GM23338 (cell line): ENCODE measurements around the gene SORCS2. TPM values are rescaled to one million over a fixed set of nuclear protein-coding genes. Genes with fewer than 3 reads are reported as not detected.

Experiments
- ATAC-seq: fragments of 200-7000 bp; cut with Tn5 transposase; 3 replicates; pipeline ENCODE4 v1.9.1; 2020
- DNase-seq: peaks from one replicate; pipeline ENCODE4 v3.0.0-alpha.2; 2015; ENCODE audit warnings: low spot score
- H2AFZ ChIP-seq: fragments of 200-600 bp; sonication (generic); 2 replicates; pipeline ENCODE4 v1.8.0; 2016; ENCODE audit warnings: antibody characterized with exemption, mild to moderate bottlenecking, moderate library complexity
- H3F3A ChIP-seq: fragments of 200-600 bp; sonication (generic); replicated peaks from 2 replicates; pipeline ENCODE4 v1.8.0; 2017; ENCODE audit warnings: antibody characterized with exemption, mixed run types, low read depth
- H3K27ac ChIP-seq: fragments of 200-600 bp; sonication (generic); 2 replicates; pipeline ENCODE4 v1.6.1; 2016; ENCODE audit warnings: low read depth
- H3K27me3 ChIP-seq: fragments of 200-600 bp; sonication (generic); 2 replicates; pipeline ENCODE4 v1.8.0; 2016; ENCODE audit warnings: mild to moderate bottlenecking, mixed run types, moderate library complexity; ENCODE audit not compliant: insufficient read depth
- H3K36me3 ChIP-seq: fragments of 200-600 bp; sonication (generic); 2 replicates; pipeline ENCODE4 v1.8.0; 2016; ENCODE audit warnings: mild to moderate bottlenecking; ENCODE audit not compliant: insufficient read depth
- H3K4me1 ChIP-seq: fragments of 200-600 bp; sonication (generic); 2 replicates; pipeline ENCODE4 v1.8.0; 2016; ENCODE audit warnings: mild to moderate bottlenecking, moderate library complexity; ENCODE audit not compliant: insufficient read depth
- H3K4me2 ChIP-seq: fragments of 200-600 bp; sonication (generic); 2 replicates; pipeline ENCODE4 v1.7.1; 2017; ENCODE audit warnings: mixed run types
- H3K4me3 ChIP-seq: fragments of 200-600 bp; sonication (generic); 2 replicates; pipeline ENCODE4 v1.6.1; 2016; ENCODE audit warnings: mixed run types
- H3K79me2 ChIP-seq: fragments of 200-600 bp; sonication (generic); replicated peaks from 2 replicates; pipeline ENCODE4 v1.8.0; 2017; ENCODE audit warnings: mild to moderate bottlenecking; ENCODE audit not compliant: insufficient read depth
- H3K9me2 ChIP-seq: fragments of 200-600 bp; sonication (generic); 2 replicates; pipeline ENCODE4 v1.8.0; 2017; ENCODE audit not compliant: insufficient read depth
- H4K20me1 ChIP-seq: fragments of 200-600 bp; sonication (generic); replicated peaks from 2 replicates; pipeline ENCODE4 v1.8.0; 2017; ENCODE audit warnings: mild to moderate bottlenecking; ENCODE audit not compliant: insufficient read depth
- H3K27ac Mint-ChIP-seq: 2 replicates; pipeline ENCODE4 v1.8.0; 2020; ENCODE audit warnings: inconsistent platforms, mild to moderate bottlenecking, moderate library complexity, mixed read lengths
- H3K27me3 Mint-ChIP-seq: 3 replicates; pipeline ENCODE4 v1.8.0; 2022; ENCODE audit warnings: low read depth, mild to moderate bottlenecking, moderate library complexity, mixed read lengths, inconsistent platforms; ENCODE audit not compliant: insufficient read depth, poor library complexity
- H3K36me3 Mint-ChIP-seq: 3 replicates; pipeline ENCODE4 v1.8.0; 2021; ENCODE audit warnings: low read depth, mild to moderate bottlenecking, inconsistent platforms, moderate library complexity, mixed read lengths
- H3K4me1 Mint-ChIP-seq: 3 replicates; pipeline ENCODE4 v1.8.0; 2020; ENCODE audit warnings: mild to moderate bottlenecking, inconsistent platforms, mixed read lengths
- H3K4me3 Mint-ChIP-seq: 3 replicates; pipeline ENCODE4 v1.8.0; 2021; ENCODE audit warnings: moderate library complexity, mild to moderate bottlenecking, inconsistent platforms, mixed read lengths
- H3K9me3 Mint-ChIP-seq: 3 replicates; pipeline ENCODE4 v1.8.0; 2020; ENCODE audit warnings: moderate library complexity, mild to moderate bottlenecking, inconsistent platforms, mixed read lengths
- CREB1 ChIP-seq: fragments of 250-450 bp; sonication (Bioruptor Pico); IDR thresholded peaks from 2 replicates; pipeline ENCODE4 v1.5.0; 2020; ENCODE audit warnings: low read depth, mild to moderate bottlenecking, moderate library complexity
- CTCF ChIP-seq, 2 experiments: fragments of 200-600 bp in 1 of 2; sonication (generic) in 1 of 2; conservative IDR thresholded peaks; 2 replicates each; pipeline versions ENCODE4 v1.5.1 to v1.6.1; 2016 to 2017; ENCODE audit warnings: antibody characterized with exemption in 2 of 2, low read depth in 2 of 2, mild to moderate bottlenecking in 2 of 2, moderate library complexity in 1 of 2
- ETS1 ChIP-seq: IDR thresholded peaks from 2 replicates; pipeline ENCODE4 v1.6.1; 2016; ENCODE audit warnings: antibody characterized with exemption
- EZH2phosphoT487 ChIP-seq: fragments of 200-600 bp; sonication (generic); IDR thresholded peaks from one replicate; pipeline ENCODE4 v1.8.1; 2018; ENCODE audit warnings: antibody characterized with exemption; ENCODE audit not compliant: unreplicated experiment
- JUNB ChIP-seq: IDR thresholded peaks from one replicate; pipeline ENCODE4 v1.6.1; 2016; ENCODE audit warnings: antibody characterized with exemption; ENCODE audit not compliant: unreplicated experiment
- NANOG ChIP-seq: IDR thresholded peaks from 2 replicates; pipeline ENCODE4 v1.6.1; 2016; ENCODE audit warnings: antibody characterized with exemption, borderline replicate concordance
- POLR2AphosphoS5 ChIP-seq: IDR thresholded peaks from 2 replicates; pipeline ENCODE4 v1.6.1; 2016; ENCODE audit warnings: antibody characterized with exemption, low read depth
- ZNF114 ChIP-seq: fragments of 250-450 bp; sonication (Bioruptor Pico); IDR thresholded peaks from 2 replicates; pipeline ENCODE4 v1.5.0; 2020; ENCODE audit warnings: mild to moderate bottlenecking, moderate library complexity
- ZNF331 ChIP-seq: fragments of 250-450 bp; sonication (Bioruptor Pico); IDR thresholded peaks from 2 replicates; pipeline ENCODE4 v1.5.0; 2020; ENCODE audit warnings: low read depth, mild to moderate bottlenecking, moderate library complexity
- ZNF462 ChIP-seq: fragments of 250-450 bp; sonication (Bioruptor Pico); IDR thresholded peaks from 2 replicates; pipeline ENCODE4 v1.5.0; 2020; ENCODE audit warnings: mild to moderate bottlenecking, moderate library complexity
- polyA plus RNA-seq: library from polyadenylated mRNA; unstranded; fragments of >200 nt; fragmentation: Nextera tagmentation; extraction: Ambion mirVana; gene quantifications from 2 replicates; pipeline ENCODE4 v1.2.1, GENCODE V29; 2016
- total RNA-seq: library from RNA; depleted of rRNA; stranded (reverse); fragments of >200 nt; shearing (Covaris generic); gene quantifications from 2 replicates; pipeline ENCODE4 v1.2.3, GENCODE V29; 2014

The SORCS2 gene
- total and polyA plus RNA-seq, 2 experiments from 2014 or later = 0.47 to 2.4 TPM

GRCh38 chr4:7252510-7253340 lies 60.4 kb downstream of the SORCS2 start (continued):
- TF ChIP-seq CTCF (conservative IDR thresholded peaks at IDR 0.05; ENCODE audit: low read depth in 2 of 2) (no peak), JUNB (no peak), ZNF114 (no peak), ZNF331 (CRISPR knock-in tag) (no peak)

GRCh38 chr4:7253341-7253700 lies 61.0 kb downstream of the SORCS2 start:
- no peak overlapping the region for H3K27ac Mint-ChIP-seq
- H3K4me3 ChIP-seq = no peak overlapping the region
- ATAC-seq = no peak
- TF ChIP-seq ZNF462 (no peak), ZNF331 (CRISPR knock-in tag) (no peak), JUNB (no peak), CREB1 (CRISPR knock-in tag) (no peak), NANOG (no peak), ETS1 (no peak), ZNF114 (no peak), EZH2phosphoT487 (no peak), CTCF (conservative IDR thresholded peaks at IDR 0.05; ENCODE audit: low read depth in 2 of 2) (no peak), POLR2AphosphoS5 (no peak)

More at GRCh38 chr4:7253341-7253700, 61.0 kb downstream of the SORCS2 start:
- Mint-ChIP-seq H3K9me3 (peaks cover 4% of the 10 kb centered on the region; the same call in 1 of the 3 replicates), H3K27me3 (peaks cover 11% of the 10 kb centered on the region), H3K4me3 (no peak overlapping the region), H3K4me1 (no peaks in the 10 kb centered on the region; the same call in 2 of the 3 replicates), H3K36me3 (no peaks in the 10 kb centered on the region)
- Histone ChIP-seq H3K27me3 (no peaks in the 10 kb centered on the region), H3K9me2 (no peaks in the 10 kb centered on the region), H3F3A (no peaks in the 10 kb centered on the region), H3K36me3 (no peaks in the 10 kb centered on the region), H3K27ac (no peak overlapping the region), H2AFZ (no peak overlapping the region), H3K4me1 (no peaks in the 10 kb centered on the region), H3K4me2 (no peak overlapping the region), H3K79me2 (no peaks in the 10 kb centered on the region), H4K20me1 (no peaks in the 10 kb centered on the region)
- no peak for DNase-seq
